Neural cell (in vitro differentiated cells): ENCODE data around the gene GALNT15. TPM values are rescaled to one million over a fixed set of nuclear protein-coding genes. Genes with fewer than 3 reads are reported as not detected.

ENCODE experiments used
- H2AFZ ChIP-seq: fragments of 200-600, 300-800 bp; sonication (generic), shearing (Covaris generic); 2 replicates; pipeline ENCODE4 v1.6.0; 2014; ENCODE audit warnings: low read depth, mild to moderate bottlenecking, antibody characterized with exemption, low read length, moderate library complexity
- H3F3A ChIP-seq: fragments of 200-600 bp; shearing (Covaris generic); 2 replicates; pipeline ENCODE4 v1.6.1; 2016; ENCODE audit warnings: mild to moderate bottlenecking, moderate library complexity, mixed read lengths, antibody characterized with exemption, low read length; ENCODE audit not compliant: insufficient read depth, poor library complexity, severe bottlenecking
- H3K27ac ChIP-seq: fragments of 200-600, 300-800 bp; sonication (generic), shearing (Covaris generic); 2 replicates; pipeline ENCODE4 v1.5.1; 2014; ENCODE audit warnings: mild to moderate bottlenecking, low read length, moderate library complexity
- H3K27me3 ChIP-seq: fragments of 300-800, 200-600 bp; sonication (generic), shearing (Covaris generic); 2 replicates; pipeline ENCODE4 v1.6.0; 2014; ENCODE audit warnings: mild to moderate bottlenecking, low read depth, low read length, moderate library complexity; ENCODE audit not compliant: insufficient read depth
- H3K36me3 ChIP-seq: fragments of 300-800, 200-600 bp; sonication (generic), shearing (Covaris generic); 2 replicates; pipeline ENCODE4 v1.5.1; 2014; ENCODE audit warnings: mild to moderate bottlenecking, antibody characterized with exemption, low read length, moderate library complexity; ENCODE audit not compliant: insufficient read depth
- H3K4me2 ChIP-seq: fragments of 300-800, 200-600 bp; sonication (generic), shearing (Covaris generic); 2 replicates; pipeline ENCODE4 v1.6.0; 2014; ENCODE audit warnings: mild to moderate bottlenecking, low read length
- H3K4me3 ChIP-seq: fragments of 300-800, 200-600 bp; sonication (generic), shearing (Covaris generic); 2 replicates; pipeline ENCODE4 v1.5.1; 2014; ENCODE audit warnings: mild to moderate bottlenecking, low read length, moderate library complexity
- H3K79me2 ChIP-seq: fragments of 200-600 bp; shearing (Covaris generic); replicated peaks from 2 replicates; pipeline ENCODE4 v1.6.0; 2014; ENCODE audit warnings: mild to moderate bottlenecking, low read length, moderate library complexity; ENCODE audit not compliant: insufficient read depth
- H3K9ac ChIP-seq: fragments of 300-800, 200-600 bp; sonication (generic), shearing (Covaris generic); 2 replicates; pipeline ENCODE4 v1.6.1; 2016; ENCODE audit warnings: mild to moderate bottlenecking, low read length, mixed read lengths
- H3K9me2 ChIP-seq: fragments of 200-600 bp; shearing (Covaris generic); 2 replicates; pipeline ENCODE4 v1.6.1; 2016; ENCODE audit warnings: mild to moderate bottlenecking, low read length, mixed read lengths; ENCODE audit not compliant: insufficient read depth
- H3K9me3 ChIP-seq: fragments of 200-600, 300-800 bp; sonication (generic), shearing (Covaris generic); 2 replicates; pipeline ENCODE4 v1.6.1; 2016; ENCODE audit warnings: mild to moderate bottlenecking, mixed run types, low read length, moderate library complexity, mixed read lengths
- H4K20me1 ChIP-seq: fragments of 200-600 bp; shearing (Covaris generic); 2 replicates; pipeline ENCODE4 v1.6.1; 2016; ENCODE audit warnings: mild to moderate bottlenecking, mixed run types; ENCODE audit not compliant: insufficient read depth
- EP300 ChIP-seq: fragments of 450-650 bp; conservative IDR thresholded peaks from 2 replicates; pipeline ENCODE4 v1.6.1; 2014; ENCODE audit warnings: antibody characterized with exemption, mild to moderate bottlenecking, moderate library complexity; ENCODE audit not compliant: poor library complexity, severe bottlenecking
- EZH2 ChIP-seq: fragments of 200-600, 300-800 bp; shearing (Covaris generic), sonication (generic); IDR thresholded peaks from 2 replicates; pipeline ENCODE4 v1.6.1; 2014; ENCODE audit warnings: antibody characterized with exemption, low read length, borderline replicate concordance, mild to moderate bottlenecking; ENCODE audit not compliant: insufficient read depth, poor library complexity, severe bottlenecking
- MXI1 ChIP-seq: fragments of 450-650 bp; conservative IDR thresholded peaks from 2 replicates; pipeline ENCODE4 v1.6.1; 2014; ENCODE audit warnings: antibody characterized with exemption, mild to moderate bottlenecking; ENCODE audit not compliant: poor library complexity, severe bottlenecking
- POLR2AphosphoS5 ChIP-seq: IDR thresholded peaks from 2 replicates; pipeline ENCODE4 v1.6.1; 2012
- RAD21 ChIP-seq: fragments of 450-650 bp; conservative IDR thresholded peaks from 2 replicates; pipeline ENCODE4 v1.6.1; 2014; ENCODE audit warnings: antibody characterized with exemption, mild to moderate bottlenecking, moderate library complexity
- SMC3 ChIP-seq: fragments of 450-650 bp; conservative IDR thresholded peaks from 2 replicates; pipeline ENCODE4 v1.6.1; 2014; ENCODE audit warnings: antibody characterized with exemption, mild to moderate bottlenecking, moderate library complexity; ENCODE audit not compliant: poor library complexity
- TAF1 ChIP-seq: IDR thresholded peaks from 2 replicates; pipeline ENCODE4 v1.6.1; 2012; ENCODE audit warnings: low read depth
- polyA plus RNA-seq: library from polyadenylated mRNA; depleted of rRNA; stranded (reverse); fragments of >200 nt; gene quantifications from 2 replicates; pipeline ENCODE4 v1.2.3, GENCODE V29; 2014
- TF ChIP-seq, protein P1 (sequence below): fragments of 450-650 bp; IDR thresholded peaks from 2 replicates; pipeline ENCODE4 v1.5.1; 2014; ENCODE audit warnings: antibody characterized with exemption, mild to moderate bottlenecking, moderate library complexity; ENCODE audit not compliant: poor library complexity, severe bottlenecking
- TF ChIP-seq, protein P2 (sequence below): IDR thresholded peaks from 2 replicates; pipeline ENCODE4 v1.6.1; 2012; ENCODE audit warnings: borderline replicate concordance

Gene GALNT15
- polyA plus RNA-seq, 1 donor from 2014 or later: 1.5 TPM

DNA sequence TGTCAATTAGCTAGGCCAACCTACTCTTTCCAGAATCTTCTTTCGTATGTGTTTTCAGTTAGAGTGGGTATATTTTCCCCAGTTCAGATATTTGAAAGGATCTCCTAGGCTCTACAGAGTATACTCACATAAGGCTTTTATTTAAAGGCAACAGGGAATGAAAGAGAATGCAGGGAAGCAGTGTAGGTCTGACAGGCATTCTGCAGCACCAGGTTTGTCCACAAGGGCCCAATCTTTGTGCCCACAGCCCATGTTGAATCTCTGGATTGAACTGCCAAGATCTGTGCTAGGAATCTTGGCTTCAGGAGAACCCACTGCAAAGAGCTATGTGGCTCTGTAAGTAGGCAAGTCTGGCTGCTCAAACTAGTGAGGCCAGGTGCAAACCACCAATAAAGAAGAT is 24.2 kb upstream of the GALNT15 start (continued):
- TF ChIP-seq, protein P1, sequence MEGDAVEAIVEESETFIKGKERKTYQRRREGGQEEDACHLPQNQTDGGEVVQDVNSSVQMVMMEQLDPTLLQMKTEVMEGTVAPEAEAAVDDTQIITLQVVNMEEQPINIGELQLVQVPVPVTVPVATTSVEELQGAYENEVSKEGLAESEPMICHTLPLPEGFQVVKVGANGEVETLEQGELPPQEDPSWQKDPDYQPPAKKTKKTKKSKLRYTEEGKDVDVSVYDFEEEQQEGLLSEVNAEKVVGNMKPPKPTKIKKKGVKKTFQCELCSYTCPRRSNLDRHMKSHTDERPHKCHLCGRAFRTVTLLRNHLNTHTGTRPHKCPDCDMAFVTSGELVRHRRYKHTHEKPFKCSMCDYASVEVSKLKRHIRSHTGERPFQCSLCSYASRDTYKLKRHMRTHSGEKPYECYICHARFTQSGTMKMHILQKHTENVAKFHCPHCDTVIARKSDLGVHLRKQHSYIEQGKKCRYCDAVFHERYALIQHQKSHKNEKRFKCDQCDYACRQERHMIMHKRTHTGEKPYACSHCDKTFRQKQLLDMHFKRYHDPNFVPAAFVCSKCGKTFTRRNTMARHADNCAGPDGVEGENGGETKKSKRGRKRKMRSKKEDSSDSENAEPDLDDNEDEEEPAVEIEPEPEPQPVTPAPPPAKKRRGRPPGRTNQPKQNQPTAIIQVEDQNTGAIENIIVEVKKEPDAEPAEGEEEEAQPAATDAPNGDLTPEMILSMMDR: no peak

DNA sequence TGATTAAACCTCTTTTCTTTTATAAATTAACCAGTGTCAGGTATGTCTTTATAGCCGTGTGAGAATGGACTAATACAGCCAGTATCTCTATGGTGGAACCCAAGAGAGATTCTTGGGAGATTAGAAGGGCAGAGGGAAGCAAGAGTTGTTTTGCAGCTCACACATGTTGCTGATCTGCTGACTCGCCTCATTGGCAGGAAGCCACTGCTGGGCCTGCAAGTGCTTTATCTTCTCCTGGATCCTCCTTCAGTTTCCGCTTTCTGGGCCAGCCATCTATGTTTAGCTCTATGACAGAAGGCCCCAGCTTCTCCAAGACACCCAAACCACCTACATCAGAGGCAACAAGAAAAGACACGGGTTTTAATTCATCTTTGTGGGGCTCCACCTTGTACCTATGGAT is 23.4 kb upstream of the GALNT15 start:
- no peak overlapping the region for H3K4me3 ChIP-seq
- H3K9me3 ChIP-seq: peaks cover 12% of the 10 kb centered on the region
- no peaks in the 10 kb centered on the region for H3K9me2 ChIP-seq
- H3F3A ChIP-seq: no peaks in the 10 kb centered on the region
- H4K20me1 ChIP-seq: no peaks in the 10 kb centered on the region
- H3K36me3 ChIP-seq: no peaks in the 10 kb centered on the region
- H2AFZ ChIP-seq: no peak overlapping the region
- no peak overlapping the region for H3K27ac ChIP-seq
- no peaks in the 10 kb centered on the region for H3K27me3 ChIP-seq
- no peak overlapping the region for H3K9ac ChIP-seq
- TF ChIP-seq POLR2AphosphoS5: no peak
- TF ChIP-seq, protein P2, sequence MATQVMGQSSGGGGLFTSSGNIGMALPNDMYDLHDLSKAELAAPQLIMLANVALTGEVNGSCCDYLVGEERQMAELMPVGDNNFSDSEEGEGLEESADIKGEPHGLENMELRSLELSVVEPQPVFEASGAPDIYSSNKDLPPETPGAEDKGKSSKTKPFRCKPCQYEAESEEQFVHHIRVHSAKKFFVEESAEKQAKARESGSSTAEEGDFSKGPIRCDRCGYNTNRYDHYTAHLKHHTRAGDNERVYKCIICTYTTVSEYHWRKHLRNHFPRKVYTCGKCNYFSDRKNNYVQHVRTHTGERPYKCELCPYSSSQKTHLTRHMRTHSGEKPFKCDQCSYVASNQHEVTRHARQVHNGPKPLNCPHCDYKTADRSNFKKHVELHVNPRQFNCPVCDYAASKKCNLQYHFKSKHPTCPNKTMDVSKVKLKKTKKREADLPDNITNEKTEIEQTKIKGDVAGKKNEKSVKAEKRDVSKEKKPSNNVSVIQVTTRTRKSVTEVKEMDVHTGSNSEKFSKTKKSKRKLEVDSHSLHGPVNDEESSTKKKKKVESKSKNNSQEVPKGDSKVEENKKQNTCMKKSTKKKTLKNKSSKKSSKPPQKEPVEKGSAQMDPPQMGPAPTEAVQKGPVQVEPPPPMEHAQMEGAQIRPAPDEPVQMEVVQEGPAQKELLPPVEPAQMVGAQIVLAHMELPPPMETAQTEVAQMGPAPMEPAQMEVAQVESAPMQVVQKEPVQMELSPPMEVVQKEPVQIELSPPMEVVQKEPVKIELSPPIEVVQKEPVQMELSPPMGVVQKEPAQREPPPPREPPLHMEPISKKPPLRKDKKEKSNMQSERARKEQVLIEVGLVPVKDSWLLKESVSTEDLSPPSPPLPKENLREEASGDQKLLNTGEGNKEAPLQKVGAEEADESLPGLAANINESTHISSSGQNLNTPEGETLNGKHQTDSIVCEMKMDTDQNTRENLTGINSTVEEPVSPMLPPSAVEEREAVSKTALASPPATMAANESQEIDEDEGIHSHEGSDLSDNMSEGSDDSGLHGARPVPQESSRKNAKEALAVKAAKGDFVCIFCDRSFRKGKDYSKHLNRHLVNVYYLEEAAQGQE: no peak
- TF ChIP-seq, protein P1: no peak
- TF ChIP-seq EP300: no peak
- no peak for TF ChIP-seq SMC3
- no peak overlapping the region for H3K4me2 ChIP-seq
- no peaks in the 10 kb centered on the region for H3K79me2 ChIP-seq

DNA sequence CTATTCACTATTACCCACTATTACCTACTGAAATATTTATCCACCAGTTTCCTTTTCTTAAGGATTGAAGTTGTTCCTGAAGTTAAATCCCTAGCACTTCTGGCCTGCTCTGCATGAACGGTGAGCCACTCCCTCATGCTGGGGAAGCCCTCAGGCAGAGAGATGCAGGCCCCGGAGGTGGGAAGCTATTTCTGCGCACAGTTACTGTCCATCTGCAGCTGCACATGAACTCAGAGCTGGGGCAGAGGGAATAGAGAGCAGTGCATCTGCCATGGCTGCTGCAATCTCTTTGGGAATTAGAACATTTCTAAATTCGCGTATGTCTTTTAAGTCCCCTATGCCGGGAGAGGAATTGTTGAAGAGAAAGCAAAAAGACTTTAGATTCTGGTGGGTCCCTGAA is 6.3 kb upstream of the GALNT15 start:
- Histone ChIP-seq H3K79me2 (no peaks in the 10 kb centered on the region), H3K9me3 (no peaks in the 10 kb centered on the region), H3K27me3 (no peaks in the 10 kb centered on the region), H3K4me2 (no peak overlapping the region), H3K9me2 (no peaks in the 10 kb centered on the region), H3F3A (no peaks in the 10 kb centered on the region), H2AFZ (no peak overlapping the region), H3K27ac (no peak overlapping the region), H3K36me3 (no peaks in the 10 kb centered on the region), H3K4me3 (no peak overlapping the region), H3K9ac (no peak overlapping the region), H4K20me1 (no peaks in the 10 kb centered on the region)
- TF ChIP-seq, protein P1: no peak
- TF ChIP-seq, protein P2: no peak
- TF ChIP-seq POLR2AphosphoS5: no peak
- no peak for TF ChIP-seq MXI1
- TF ChIP-seq EZH2: no peak
- TF ChIP-seq TAF1: no peak
- TF ChIP-seq RAD21: no peak
- TF ChIP-seq EP300: no peak
- TF ChIP-seq SMC3: no peak
